HFFc6 (cell line): Measurements from ENCODE around the gene GNG7. TPM values are rescaled to one million over a fixed set of nuclear protein-coding genes. Genes with fewer than 3 reads are reported as not detected.

Experiments used
- DNase-seq: peaks from one replicate; pipeline ENCODE4 v3.0.0-alpha.2; 2018
- H3K27ac Mint-ChIP-seq: 2 replicates; pipeline ENCODE4 v1.8.0; 2020; ENCODE audit warnings: mild to moderate bottlenecking, mixed read lengths
- H3K27me3 Mint-ChIP-seq: 2 replicates; pipeline ENCODE4 v1.8.0; 2021; ENCODE audit warnings: mild to moderate bottlenecking, moderate library complexity, mixed read lengths; ENCODE audit not compliant: insufficient read depth
- H3K36me3 Mint-ChIP-seq: 2 replicates; pipeline ENCODE4 v1.8.0; 2021; ENCODE audit warnings: low read depth, mixed read lengths
- H3K4me1 Mint-ChIP-seq: 2 replicates; pipeline ENCODE4 v1.8.0; 2020; ENCODE audit warnings: low read depth, mixed read lengths
- H3K4me3 Mint-ChIP-seq: 2 replicates; pipeline ENCODE4 v1.8.0; 2020; ENCODE audit warnings: mild to moderate bottlenecking, moderate library complexity, mixed read lengths
- H3K9me3 Mint-ChIP-seq: 2 replicates; pipeline ENCODE4 v1.8.0; 2020; ENCODE audit warnings: mild to moderate bottlenecking, mixed read lengths
- CTCF ChIP-seq: fragments of 200-600 bp; sonication (generic); IDR thresholded peaks from 2 replicates; pipeline ENCODE4 v1.5.0; 2021; ENCODE audit warnings: antibody characterized with exemption, mild to moderate bottlenecking
- total RNA-seq, 6 experiments: library from RNA; stranded (reverse); fragmentation: NEBNext Ultra II Directional; extraction: Animal tissue kit (Norgen Biotek cat#: 25700); gene quantifications; 2 replicates in 1 of 6; 3 replicates in 5 of 6; pipeline ENCODE4 v1.2.3, GENCODE V29; 2021

GNG7 gene
- total RNA-seq, 6 experiments from 2014 or later: 0.09 to 0.29 (median 0.11) TPM; not detected in 1

GRCh38 chr19:2503521-2504109 is 198.9 kb downstream of the GNG7 start:
- Mint-ChIP-seq H3K36me3 (no peaks in the 10 kb centered on the region), H3K4me1 (peaks cover 26% of the 10 kb centered on the region), H3K9me3 (no peaks in the 10 kb centered on the region), H3K27me3 (peaks cover 3% of the 10 kb centered on the region), H3K27ac (peak overlapping the region; percentile 86), H3K4me3 (peak overlapping the region; percentile 55)
- TF ChIP-seq CTCF: no peak
- DNase-seq: peak; percentile 68

GRCh38 chr19:2500841-2501261 is 201.6 kb downstream of the GNG7 start:
- no peaks in the 10 kb centered on the region for H3K36me3 Mint-ChIP-seq
- DNase-seq: no peak
- H3K4me1 Mint-ChIP-seq: peaks cover 25% of the 10 kb centered on the region

DNA sequence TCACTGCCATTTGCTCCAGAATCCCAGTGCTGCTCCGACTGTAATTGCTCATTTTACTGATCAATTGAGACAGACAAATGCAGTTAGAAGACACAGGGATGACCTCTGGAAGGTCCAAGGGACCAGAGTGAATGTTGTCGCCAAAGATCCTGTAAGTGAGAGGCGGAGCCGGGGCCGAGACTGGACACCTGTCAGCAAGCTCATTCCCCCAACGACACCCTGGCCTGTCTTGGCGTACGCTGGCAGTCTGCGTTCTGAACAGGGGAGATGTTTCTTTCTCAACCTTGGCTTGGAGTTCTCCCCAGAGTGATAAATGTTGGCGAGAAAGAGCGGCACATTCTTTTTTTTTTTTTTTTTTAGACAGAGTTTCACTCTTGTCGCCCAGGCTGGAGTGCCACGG is 202.3 kb downstream of the GNG7 start:
- H3K9me3 Mint-ChIP-seq: no peaks in the 10 kb centered on the region
- H3K27me3 Mint-ChIP-seq: peaks cover 3% of the 10 kb centered on the region
- H3K4me1 Mint-ChIP-seq: peaks cover 28% of the 10 kb centered on the region
- no peak overlapping the region for H3K4me3 Mint-ChIP-seq
- no peaks in the 10 kb centered on the region for H3K36me3 Mint-ChIP-seq
- no peak overlapping the region for H3K27ac Mint-ChIP-seq
- no peak for DNase-seq
- no peak for TF ChIP-seq CTCF

More at GRCh38 chr19:2500841-2501261, 201.6 kb downstream of the GNG7 start:
- Mint-ChIP-seq H3K9me3 (no peaks in the 10 kb centered on the region), H3K4me3 (no peak overlapping the region), H3K27me3 (peaks cover 3% of the 10 kb centered on the region), H3K27ac (no peak overlapping the region)
- no peak for TF ChIP-seq CTCF

GRCh38 chr19:2497186-2497585 is 205.3 kb downstream of the GNG7 start:
- no peak for TF ChIP-seq CTCF
- Mint-ChIP-seq H3K27ac (no peak overlapping the region), H3K9me3 (no peaks in the 10 kb centered on the region), H3K4me3 (no peak overlapping the region), H3K27me3 (peaks cover 3% of the 10 kb centered on the region), H3K36me3 (no peaks in the 10 kb centered on the region), H3K4me1 (peaks cover 38% of the 10 kb centered on the region)
- DNase-seq: no peak

DNA sequence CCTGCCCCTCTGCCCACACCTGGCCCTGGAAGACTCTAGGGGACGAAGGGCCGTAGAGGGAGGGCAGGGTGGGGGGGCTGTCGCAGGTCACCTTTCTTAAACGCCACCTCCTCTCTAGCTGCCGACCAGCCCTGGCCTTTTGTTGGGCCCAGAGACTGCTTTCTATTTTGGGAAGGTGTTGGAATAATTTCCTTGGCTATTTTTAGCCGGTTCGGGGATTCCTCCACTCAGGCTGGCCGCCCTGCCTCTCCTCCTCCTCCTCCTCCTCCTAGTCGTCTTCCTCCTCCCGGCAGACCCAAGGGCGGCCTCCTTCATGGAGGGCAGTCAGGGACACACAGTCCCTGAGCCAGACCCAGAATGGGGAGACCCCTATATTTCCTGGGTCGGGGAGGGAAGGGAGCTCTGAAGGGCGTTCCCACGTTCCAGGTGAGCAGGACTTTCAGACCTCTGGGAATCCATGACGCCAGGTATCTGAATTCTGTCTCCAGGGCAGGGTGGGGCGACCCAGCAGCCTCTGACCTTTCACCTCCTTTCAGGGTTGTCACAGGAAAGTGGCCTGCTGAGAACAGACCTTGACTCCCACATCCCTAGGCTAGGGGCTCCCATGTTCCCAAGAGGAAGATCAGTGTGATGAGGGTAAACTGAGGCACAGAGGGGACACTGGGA is 206.7 kb downstream of the GNG7 start:
- DNase-seq: peak; percentile 56
- Mint-ChIP-seq H3K36me3 (no peaks in the 10 kb centered on the region), H3K4me3 (peak overlapping the region; percentile 60; the same call in 1 of the 2 replicates), H3K4me1 (peaks cover 49% of the 10 kb centered on the region), H3K9me3 (no peaks in the 10 kb centered on the region), H3K27ac (peak overlapping the region; percentile 86), H3K27me3 (peaks cover 1% of the 10 kb centered on the region; the same call in 1 of the 2 replicates)
- no peak for TF ChIP-seq CTCF
